SKM-1 treated with dmso at 0.1 percent for 144 hours (cell line): ENCODE measurements around the gene SLC25A23.

Source experiments
- DNase-seq: peaks from one replicate; lab custom pipeline; 2025; ENCODE audit not compliant: unreplicated experiment; lab: John Stamatoyannopoulos, UW

SLC25A23 gene

DNA sequence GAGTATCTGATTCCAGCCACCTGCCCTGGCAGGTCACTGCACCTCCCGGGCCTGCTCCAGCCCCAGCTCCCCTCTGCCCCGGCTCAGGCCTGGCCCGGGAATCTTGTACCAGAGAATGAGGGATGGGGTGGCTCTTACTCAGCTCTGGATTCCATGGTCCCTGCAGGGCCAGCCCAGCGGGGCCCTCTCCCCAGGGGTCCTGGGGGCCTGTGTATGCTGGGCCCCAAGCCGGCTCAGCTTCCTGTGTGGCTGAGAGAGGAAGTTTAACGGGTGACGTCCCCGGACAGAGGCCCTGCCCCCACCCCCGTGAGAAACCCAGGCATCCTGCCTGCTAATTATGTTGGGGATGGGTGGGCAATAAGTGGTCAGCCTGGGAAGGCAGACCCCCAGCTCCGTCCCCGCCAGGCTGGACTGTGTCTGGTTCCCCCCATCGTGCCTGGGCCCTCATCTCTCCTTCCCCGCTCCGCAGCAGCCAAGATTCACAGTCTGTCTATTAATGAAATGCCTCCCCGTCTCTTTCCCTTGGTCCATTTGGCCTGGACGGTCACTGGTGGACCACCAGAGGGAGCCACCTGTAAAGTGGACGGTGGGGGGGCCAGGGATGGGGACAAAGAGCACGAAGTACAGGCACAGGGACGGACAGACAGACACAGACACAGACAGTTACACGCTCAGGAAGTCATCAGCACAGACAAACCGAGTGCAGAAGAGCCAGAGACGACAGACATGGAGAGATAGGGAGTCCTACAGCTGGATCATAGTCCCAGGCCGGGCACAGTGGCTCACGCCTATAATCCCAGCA is 22.1 kb upstream of the SLC25A23 start, which contains the start of gene DENND1C:
Gene DENND1C (minus strand): TSS at position 247 of the 802 bp plus-strand sequence. CDS start 92 bp downstream, at position 155.
- peak; percentile 62 for DNase-seq

DNA sequence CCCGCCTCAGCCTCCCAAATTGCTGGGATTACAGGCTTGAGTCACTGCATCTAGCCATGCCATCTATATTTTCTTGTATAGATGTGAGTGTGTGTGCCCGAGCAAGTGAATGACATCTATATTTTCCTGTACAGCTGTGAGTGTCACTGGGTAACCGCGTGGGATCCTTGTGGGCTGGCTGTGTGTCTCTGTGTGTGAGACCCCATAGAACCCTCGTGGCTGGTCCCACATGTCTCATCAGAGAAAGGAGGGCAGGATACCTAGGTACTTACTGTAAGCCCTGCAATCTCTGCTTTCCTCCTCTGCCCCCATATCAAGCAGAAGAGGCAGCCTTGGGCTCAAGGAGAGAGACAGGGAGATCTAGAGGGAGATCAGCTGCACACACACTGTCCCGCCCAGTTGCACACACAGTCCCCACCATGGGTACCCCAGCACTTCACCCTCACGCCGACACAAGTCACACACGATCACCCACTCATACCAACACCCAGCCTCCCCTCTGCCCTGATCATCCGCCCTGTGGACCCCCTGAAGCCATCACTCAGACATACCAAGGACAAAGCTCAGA is 21.3 kb upstream of the SLC25A23 start:
- no peak for DNase-seq

DNA sequence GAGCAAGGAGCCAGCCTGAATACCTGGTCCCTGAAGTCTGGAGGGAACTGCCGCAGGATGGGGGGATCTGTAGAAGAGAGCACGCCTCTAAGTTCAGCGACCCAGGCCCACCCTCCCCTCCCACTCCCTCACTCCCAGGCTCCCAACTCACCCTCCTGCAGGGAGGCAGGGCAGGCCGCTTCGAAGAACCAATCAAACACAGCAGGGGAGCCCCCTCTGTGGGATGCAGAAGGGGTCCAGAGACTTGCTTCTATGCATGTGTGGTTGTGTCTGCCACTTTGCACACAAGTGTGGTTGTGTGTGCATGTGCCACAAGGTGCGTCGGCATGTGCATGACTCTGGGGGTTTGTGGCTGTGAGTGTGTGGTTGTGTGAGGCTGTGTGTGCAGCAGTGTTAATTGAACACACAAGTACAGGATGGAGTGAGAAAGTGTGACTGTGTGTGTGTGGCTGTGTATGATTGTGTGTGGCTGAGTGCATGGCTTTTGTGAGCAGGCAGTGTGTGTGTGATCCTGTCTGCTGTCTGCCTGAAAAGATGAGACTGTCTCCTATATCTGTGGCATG is 20.3 kb upstream of the SLC25A23 start:
- DNase-seq: no peak

DNA sequence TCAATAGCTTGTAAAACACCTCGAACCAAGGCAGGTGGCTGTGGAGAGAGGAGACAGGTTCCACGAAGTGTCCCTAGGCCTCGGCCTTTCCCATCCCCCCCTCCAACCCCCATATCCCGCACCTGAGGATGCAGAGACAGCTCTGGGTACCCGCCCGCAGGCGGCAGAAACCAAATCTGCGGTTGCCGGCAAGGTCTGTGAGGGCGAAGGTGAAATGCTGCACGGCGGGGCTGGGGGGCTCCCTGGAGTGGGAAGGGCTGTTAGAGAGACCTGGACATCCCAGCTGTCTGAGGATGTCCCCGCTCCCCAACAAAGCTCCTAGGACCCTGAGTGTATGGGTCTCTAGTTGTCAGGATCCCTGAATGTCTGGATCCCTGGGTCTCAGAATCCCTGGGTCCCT is 19.2 kb upstream of the SLC25A23 start:
- no peak for DNase-seq

DNA sequence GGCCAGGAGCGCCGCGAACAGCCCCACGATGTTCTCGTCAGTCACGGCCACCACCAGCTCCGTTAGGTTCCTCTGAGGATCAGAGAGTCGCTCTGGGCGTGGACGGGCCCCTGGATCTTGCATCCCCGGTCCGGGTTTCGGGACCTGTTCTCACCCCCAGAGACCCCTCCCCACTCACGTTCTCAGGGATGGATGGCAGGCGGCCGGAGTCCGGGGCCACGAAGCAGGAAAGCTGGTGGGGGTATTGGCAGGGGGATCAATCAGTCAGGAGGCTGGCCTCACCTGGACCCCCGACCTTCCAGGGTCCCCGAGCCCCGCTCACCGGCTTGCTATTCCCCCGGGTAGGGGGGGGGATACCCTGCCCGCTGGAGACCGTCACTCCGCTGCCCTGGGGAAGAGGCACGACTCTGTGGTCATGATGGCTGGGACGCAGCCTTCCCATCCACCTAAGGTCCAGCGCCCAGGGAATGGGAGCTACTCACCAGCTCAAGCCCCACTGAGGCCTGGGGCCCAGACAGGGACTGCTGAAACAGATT is 17.4 kb upstream of the SLC25A23 start:
- no peak for DNase-seq

DNA sequence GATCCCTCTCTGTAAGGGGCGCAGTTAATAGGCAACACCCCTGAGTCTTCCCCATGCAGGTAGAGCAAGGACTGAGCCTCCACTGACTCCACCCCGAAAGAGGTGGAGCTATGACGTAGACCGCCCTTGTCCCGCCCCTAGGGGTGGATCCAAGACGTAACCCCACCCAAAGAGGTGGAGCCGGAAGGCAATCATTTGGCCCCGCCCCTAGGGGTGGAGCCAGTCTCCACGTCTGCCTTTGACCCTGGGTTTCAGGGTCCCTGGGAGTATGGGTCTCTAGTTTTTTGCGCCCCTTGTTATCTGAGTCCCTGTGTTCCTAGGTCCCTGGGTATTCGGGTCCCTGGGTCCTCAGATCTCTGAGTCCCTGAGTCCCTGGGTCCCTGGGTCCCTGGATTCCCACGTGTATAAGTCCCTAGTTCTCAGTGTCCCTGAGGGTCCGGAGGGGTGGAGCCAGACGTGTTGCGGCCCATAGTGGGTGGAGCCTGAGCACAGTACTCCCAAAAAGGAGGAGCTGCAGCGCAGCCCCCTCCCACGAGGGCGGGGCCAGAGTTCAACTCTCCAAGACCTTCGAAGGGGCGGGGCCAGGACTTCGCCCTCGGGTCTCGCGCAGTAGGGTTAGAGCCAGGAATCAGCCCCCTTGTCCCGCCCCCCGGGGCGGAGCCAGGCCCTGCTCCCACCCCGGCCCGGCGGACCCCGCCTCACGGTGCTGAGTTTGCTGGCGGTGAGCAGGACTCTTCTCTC is 16.7 kb upstream of the SLC25A23 start:
- DNase-seq: peak; percentile 4

DNA sequence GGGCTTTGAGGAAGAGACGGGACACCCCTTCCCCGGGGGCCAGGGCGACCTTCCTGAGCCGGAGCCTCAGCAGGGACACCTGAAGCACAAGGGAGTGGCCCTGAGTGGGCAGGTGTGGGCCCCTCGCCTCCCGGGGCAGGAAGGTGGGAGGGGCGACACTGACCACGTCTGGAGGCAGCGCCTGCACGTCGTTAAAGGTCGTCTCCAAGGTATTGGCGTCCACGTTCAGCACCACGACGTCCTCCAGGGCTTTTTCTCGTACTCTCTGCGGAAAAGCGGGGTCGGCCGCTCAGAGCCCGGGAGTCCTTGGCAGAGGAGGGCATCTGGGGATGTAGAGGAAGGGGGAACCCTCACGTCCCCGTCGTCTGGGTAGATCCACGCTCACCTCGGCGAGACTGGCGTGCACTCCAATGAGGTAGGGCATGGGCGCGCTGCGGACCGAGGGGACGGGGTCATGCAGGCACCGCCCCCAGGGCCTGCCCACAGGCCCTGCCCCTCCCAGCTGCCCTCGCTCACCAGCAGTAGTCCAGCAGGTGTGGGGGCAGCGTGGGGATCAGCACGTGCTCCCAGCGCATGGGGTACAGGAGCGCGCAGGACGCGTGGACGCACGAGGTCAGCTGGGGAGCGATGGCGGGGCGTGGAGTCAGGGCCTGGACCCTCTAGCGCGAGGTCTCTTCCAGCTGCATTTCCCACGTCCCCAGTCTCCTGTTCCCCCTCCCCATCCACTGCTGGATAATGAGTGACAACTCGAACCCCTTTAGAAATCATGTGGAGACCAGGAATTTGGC is 15.9 kb upstream of the SLC25A23 start:
- no peak for DNase-seq

DNA sequence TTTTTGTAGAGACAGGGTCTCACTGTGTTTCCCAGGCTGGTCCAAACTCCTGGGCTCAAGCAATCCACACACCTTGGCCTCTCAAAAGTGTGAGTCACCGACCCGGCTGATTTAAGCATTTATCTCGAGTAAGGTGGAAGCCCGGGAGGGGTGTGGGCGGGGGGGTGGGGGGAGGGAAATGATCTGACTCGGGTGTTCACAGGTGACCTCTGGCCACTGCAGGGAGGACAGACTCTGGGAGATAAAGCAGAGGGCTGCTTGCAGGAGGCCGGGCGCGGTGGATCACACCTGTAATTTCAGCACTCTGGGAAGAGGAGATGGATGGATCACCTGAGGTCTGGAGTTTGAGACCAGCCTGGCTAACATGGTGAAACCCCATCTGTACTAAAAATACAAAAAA is 14.1 kb upstream of the SLC25A23 start:
- no peak for DNase-seq

DNA sequence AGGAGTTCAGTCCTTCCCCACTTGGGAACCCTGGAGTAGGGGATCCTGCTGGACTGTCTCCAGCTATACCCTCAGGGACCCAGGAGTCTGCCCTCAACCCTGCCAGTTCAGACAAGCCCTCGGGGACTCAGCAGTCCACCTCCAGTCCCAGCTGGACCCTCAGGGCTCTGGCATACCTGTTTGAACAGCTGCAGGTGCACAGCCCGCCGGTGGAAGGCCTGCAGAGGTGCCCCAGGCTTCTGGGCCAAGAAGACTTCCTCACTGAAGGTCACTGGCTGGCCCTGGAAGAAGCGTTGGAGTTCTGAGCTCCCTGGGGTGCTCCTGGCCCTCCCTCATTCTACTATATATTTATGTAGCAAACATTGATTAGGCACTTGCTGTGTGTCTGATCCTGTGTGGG is 13.1 kb upstream of the SLC25A23 start:
- DNase-seq: no peak

DNA sequence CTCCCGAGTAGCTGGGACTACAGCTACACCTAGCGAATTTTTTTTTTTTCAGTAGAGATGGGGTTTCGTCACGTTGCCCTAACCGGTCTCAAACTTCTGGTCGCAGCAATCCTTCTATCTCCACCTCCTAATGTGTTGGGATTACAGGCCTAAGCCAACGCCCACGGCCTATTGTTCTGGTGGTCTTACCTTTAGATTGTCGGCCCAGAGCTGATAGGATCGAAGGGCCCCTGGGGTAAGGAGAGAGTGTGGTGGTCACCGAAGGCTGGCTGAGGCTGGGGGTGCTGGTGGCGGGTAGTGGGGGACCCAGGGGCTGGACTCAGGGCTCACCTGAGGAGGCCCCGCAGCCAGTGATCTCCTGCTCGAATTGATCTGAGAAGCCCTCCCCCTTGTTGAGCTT is 11.5 kb upstream of the SLC25A23 start:
- no peak for DNase-seq

DNA sequence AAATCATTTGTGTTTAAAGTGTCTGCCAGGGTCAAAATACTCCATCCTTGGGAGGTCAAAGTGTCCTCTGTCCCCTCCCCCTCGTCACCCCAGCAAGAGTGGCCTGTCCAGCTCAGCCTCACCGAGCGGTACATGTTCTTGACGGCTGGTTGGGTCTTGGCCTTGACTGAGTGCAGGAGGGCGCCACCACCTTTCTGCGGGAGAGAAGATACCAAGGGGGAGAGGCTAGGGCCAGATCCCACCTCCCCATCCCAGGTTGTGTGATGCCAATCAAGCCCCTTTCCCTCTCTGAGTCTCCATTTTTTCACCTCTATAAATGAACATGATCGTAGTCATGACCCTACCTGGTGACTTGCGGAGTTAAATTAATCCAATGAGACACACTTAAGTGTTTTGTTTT is 10.6 kb upstream of the SLC25A23 start:
- no peak for DNase-seq

DNA sequence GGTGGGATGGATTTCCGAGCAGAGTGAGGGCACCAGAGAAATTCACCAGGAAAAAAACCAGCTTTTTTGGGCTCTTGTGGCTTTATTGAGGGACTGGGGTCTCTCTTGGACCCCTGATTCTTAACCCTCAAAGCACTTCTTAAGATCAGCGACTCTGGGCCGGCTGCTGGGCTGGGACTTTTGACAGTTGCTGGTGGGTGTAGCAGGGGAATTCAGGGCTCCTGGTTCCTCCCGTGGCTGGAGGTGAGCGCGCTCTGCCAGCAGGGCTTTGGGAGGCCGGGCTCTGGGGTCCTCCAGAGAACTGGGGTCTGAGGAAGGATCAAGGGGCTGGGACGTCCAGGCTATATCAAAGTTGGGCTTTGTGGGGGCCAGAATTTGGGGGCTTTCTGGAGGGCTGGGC is 7.8 kb upstream of the SLC25A23 start:
- DNase-seq: no peak

DNA sequence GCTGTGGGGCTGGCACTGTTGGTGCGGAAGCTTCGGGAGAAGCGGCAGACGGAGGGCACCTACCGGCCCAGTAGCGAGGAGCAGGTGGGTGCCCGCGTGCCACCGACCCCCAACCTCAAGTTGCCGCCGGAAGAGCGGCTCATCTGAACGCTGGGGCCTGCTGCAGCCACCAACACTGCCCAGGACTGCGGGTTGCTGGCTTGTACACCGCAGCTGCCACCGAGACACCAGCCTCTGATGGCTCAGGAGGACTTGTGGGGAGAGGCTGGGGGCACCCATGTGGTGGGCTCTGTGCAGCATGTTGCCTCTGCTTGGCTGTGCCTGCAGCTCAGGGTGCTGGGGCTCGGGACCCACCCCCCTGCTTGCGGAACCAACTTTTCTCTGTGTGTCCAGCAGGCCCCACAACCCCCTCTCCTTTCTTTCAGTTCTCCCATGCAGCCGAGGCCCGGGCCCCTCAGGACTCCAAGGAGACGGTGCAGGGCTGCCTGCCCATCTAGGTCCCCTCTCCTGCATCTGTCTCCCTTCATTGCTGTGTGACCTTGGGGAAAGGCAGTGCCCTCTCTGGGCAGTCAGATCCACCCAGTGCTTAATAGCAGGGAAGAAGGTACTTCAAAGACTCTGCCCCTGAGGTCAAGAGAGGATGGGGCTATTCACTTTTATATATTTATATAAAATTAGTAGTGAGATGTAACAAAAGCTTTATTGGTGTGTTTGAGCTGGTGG is 7.1 kb upstream of the SLC25A23 start:
- no peak for DNase-seq

DNA sequence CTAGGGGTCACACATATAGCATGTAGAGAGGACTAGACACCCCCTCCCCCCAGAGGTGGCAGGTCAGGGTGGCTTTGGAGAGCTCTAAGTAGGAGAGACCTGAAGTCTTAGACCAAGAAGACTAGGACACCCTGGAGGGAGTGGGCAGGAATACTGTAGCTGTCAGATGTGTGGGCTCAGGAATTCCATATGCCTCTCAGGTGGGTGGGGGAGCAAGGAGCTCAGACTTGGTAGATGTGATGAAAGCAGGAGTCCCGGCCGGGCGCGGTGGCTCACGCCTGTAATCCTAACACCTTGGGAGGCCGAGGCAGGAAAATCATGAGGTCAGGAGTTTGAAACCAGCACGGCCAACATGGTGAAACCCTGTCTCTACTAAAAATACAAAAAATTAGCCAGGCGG is 6.1 kb upstream of the SLC25A23 start:
- no peak for DNase-seq

DNA sequence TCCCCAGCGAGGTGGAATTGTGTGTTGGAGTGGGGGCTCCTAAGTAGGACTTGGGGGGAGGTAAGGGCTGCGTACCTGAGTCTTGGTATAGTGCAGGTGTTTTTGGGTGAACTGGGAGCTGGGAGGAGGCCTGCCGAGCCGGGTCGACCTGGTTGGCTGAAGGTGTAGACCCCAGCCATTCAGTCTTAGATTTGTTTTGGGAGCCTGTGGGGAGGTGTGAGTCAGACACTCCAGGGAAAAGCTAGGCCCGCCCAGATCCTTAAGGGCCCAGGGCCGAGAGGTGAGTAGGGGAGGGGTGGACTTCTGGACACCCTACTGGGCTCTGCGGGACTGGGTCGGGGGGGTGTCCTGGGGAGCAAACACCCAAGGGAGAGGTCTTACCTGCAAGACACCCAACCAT is 5.4 kb upstream of the SLC25A23 start:
- DNase-seq: no peak

DNA sequence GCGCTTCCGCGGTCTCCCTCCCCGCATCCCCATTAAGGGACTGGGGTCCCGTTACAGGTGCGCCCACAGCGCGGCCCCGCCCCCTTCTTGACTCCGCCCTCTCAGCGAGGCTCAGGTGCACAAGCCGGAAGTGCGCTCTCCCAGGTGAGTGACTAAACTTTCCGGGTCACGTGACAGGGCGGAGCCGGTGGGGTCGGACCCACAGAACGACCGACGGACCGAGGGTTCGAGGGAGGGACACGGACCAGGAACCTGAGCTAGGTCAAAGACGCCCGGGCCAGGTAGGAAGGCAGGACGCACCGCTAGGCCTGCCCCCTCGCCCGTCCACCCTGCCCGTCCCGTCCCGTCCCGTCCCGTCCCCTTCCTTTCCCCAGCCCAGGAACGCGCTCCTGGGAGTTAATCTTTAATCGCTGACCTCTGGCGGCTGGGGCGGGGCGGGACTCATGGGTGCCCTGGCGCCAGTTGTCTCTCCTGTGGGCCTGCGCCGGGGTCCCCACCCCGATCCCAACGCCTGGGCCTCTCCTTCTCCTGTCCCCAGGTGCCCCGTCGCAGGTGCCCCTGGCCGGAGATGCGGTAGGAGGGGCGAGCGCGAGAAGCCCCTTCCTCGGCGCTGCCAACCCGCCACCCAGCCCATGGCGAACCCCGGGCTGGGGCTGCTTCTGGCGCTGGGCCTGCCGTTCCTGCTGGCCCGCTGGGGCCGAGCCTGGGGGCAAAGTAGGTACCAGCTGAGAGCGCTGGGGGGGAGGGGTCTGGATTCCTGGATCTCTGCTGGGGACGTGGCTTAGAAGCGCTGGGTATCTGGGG is 4.7 kb upstream of the SLC25A23 start, which contains the start of gene CRB3:
Gene CRB3 (plus strand): TSS at position 202 of the 804 bp plus-strand sequence. CDS start 431 bp downstream, at position 633.
- DNase-seq: no peak

DNA sequence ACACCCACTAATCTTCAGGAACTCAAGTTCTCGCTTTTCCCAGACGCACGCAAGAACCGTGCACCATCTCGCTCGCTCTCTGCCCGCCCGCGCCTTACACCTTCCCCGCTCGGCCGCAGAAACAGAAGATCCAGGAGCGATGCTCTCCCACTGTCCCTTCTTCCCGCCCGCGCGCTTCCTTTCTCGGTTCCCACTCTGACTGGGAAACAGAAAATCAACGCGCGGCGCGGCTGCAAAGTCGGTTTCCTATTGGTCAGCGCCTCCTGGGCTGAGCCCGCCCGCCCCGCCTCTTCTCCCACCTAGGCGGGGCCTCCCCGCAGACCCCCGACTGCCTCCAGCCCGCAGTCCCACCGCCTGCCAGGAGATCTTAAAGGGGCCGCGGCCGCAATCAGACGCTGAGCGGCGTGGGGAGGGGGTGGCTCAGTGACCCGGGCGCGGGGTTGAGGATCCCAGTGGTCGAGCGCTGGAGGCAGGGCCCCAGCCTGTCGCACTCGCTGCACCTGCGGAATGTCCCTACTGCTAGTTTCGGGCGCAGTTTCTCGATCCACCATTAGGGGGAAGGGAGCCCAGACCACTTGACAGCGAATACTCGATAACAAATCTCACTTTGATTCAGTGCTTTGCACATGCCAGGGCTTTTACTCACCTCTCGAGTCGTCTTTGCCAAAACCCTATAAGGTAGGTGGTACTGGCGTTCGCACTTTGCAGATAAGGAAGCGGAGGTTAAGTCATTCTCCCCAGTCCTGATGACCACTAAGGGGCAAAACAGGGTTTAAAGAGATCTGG is 700 bp upstream of the SLC25A23 start:
- DNase-seq: peak; percentile 99

DNA sequence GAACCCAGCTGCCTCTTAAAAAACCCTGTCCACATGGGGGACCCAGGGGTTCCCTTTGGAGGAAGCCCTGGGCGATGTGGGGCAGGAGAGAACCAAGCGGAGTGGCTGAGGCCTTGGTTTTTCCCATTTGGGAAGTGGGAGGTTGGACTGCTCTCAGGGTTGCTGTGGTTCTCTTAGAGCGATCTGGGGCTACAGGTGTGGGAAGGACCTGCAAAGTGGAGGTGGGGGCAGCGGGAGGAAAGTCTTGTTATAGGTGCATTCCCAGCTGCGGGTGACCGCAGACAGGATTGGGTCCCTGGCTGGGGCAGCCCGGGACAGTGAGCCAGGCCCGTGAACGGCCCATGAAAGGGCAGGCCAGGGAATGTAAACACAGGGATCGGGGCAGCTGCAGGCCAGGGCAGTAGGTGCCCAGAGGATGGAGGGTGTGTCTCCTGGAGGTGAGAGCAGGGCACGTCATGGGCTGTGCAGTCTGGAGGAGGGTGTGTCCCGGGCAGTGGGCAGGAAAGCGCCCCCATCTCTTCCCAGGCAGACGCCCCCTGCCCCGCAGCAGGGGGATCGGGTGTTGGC is 814 bp downstream of the SLC25A23 start:
- DNase-seq: no peak
